Activated CD4-positive, alpha-beta T cell treated with anti-CD3 and anti-CD28 coated beads, Interleukin-2, amount 10 ng/mL, durations not matched to agents 24 days and 14 days (primary cell): ENCODE measurements around the gene ROR2. TPM values are rescaled to one million over a fixed set of nuclear protein-coding genes. Genes with fewer than 3 reads are reported as not detected.

Experiments used
- DNase-seq: peaks from one replicate; pipeline ENCODE4 v3.0.0; 2022
- H3K27ac Mint-ChIP-seq: one replicate; pipeline ENCODE4 v1.8.0; 2022; ENCODE audit warnings: mild to moderate bottlenecking, mixed read lengths
- H3K27me3 Mint-ChIP-seq: one replicate; pipeline ENCODE4 v1.8.0; 2022; ENCODE audit warnings: mixed read lengths
- H3K36me3 Mint-ChIP-seq: one replicate; pipeline ENCODE4 v1.8.0; 2022; ENCODE audit warnings: low read depth, mild to moderate bottlenecking, mixed read lengths
- H3K4me1 Mint-ChIP-seq: one replicate; pipeline ENCODE4 v1.8.0; 2021; ENCODE audit warnings: mixed read lengths
- H3K4me3 Mint-ChIP-seq: one replicate; pipeline ENCODE4 v1.8.0; 2022; ENCODE audit warnings: mild to moderate bottlenecking, moderate library complexity, mixed read lengths
- H3K9me3 Mint-ChIP-seq: one replicate; pipeline ENCODE4 v1.8.0; 2021; ENCODE audit warnings: mixed read lengths
- intact Hi-C: fragments of 100-400 bp; cut with micrococcal nuclease; formaldehyde crosslinking; loops from one replicate; pipeline ENCODE4 v1.15.1; 2023
- total RNA-seq: library from RNA; stranded (reverse); gene quantifications from 2 replicates; pipeline ENCODE4 v1.2.3, GENCODE V29; 2022

The ROR2 gene
- total RNA-seq, 1 donor from 2014 or later: 0.40 TPM

DNA sequence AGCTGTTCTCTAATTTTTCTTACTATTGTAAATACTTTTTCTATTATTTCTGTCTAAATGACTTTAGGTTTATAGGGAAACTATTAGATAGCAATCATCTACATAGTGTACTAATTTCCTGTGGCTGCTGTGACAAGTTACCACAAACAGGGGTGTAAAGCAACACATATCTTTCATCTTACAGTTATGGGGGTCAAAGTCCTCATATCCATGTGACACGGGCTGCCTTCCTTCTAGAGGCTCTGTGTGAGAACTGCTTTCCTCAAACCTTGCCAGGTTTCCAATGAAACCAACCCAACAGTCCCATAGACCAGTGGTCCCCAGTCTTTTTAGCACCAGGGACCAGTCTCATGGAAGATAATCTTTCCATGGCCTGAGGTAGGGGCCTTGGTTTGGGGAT lies 189.1 kb downstream of the ROR2 start:
- no peaks in the 10 kb centered on the region for H3K9me3 Mint-ChIP-seq
- intact Hi-C loops: no loop called here
- no peak overlapping the region for H3K27ac Mint-ChIP-seq
- H3K27me3 Mint-ChIP-seq: peaks cover 30% of the 10 kb centered on the region
- H3K4me1 Mint-ChIP-seq: no peaks in the 10 kb centered on the region
- no peak overlapping the region for H3K4me3 Mint-ChIP-seq
- no peaks in the 10 kb centered on the region for H3K36me3 Mint-ChIP-seq
- DNase-seq: no peak

DNA sequence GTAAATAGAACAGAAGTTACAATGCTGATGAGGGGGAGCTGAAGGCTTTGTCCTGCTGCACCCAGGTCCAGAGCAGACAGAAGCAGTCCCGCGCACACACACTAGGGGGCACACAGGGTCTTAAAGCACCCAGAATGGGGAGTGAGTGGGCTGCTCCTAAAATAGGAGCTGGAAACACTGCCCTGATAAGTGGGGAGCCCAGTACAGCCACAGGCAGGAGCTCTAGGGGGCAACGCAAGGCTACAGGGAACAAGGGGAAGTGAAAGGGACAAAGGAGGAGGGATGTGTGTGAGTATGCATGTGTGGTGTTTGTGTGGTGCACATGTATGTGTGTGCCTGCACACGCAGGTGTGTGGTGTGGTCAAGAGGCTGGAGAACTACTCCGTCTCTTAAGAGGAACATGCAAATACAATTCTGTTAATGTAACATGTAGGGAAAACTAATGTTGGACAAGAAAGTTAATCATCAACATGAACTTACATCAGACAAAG lies 191.5 kb downstream of the ROR2 start:
- intact Hi-C loops: no loop called here
- Mint-ChIP-seq H3K9me3 (no peaks in the 10 kb centered on the region), H3K4me1 (no peaks in the 10 kb centered on the region), H3K27me3 (peaks cover 20% of the 10 kb centered on the region), H3K27ac (no peak overlapping the region), H3K4me3 (no peak overlapping the region), H3K36me3 (no peaks in the 10 kb centered on the region)
- DNase-seq: peak; percentile 82

DNA sequence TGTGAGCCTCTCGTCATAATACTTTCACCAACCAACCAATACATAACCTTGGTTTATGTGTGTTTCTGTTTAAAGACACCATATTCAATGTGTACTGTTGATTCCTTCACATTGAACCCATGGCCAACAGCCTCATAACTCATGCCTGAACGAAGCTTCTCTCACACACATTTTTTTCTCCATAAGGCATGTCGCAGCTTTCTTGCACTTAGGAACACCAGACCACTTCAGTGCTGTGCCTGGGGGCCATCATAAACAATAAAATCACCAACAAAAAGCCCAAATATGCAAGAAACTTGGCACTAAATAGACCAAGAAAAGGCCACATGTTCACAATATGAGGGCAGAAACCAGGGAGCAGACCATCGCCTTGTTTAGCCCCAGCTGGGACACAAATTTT lies 192.2 kb downstream of the ROR2 start:
- Mint-ChIP-seq H3K27ac (no peak overlapping the region), H3K9me3 (no peaks in the 10 kb centered on the region), H3K4me3 (no peak overlapping the region), H3K27me3 (peaks cover 19% of the 10 kb centered on the region), H3K36me3 (no peaks in the 10 kb centered on the region), H3K4me1 (no peaks in the 10 kb centered on the region)
- DNase-seq: no peak
- intact Hi-C loops: no loop called here

DNA sequence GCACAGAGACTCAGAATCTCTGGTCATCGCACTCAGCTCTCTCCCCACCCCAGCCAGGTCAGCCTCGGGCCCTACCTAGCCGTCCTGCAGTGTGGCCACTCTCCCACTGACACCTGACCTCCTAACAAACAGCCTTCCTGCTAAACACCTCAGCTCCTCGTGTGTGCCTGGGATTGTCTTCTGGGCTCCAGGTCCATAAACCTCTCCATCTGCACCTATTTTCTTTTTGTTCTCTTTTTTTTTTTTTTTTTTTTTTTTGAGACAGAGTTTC lies 193.6 kb downstream of the ROR2 start:
- Mint-ChIP-seq H3K36me3 (no peaks in the 10 kb centered on the region), H3K9me3 (no peaks in the 10 kb centered on the region), H3K4me3 (no peak overlapping the region), H3K27ac (no peak overlapping the region), H3K27me3 (peaks cover 16% of the 10 kb centered on the region), H3K4me1 (no peaks in the 10 kb centered on the region)
- intact Hi-C loops: no loop called here
- no peak for DNase-seq

DNA sequence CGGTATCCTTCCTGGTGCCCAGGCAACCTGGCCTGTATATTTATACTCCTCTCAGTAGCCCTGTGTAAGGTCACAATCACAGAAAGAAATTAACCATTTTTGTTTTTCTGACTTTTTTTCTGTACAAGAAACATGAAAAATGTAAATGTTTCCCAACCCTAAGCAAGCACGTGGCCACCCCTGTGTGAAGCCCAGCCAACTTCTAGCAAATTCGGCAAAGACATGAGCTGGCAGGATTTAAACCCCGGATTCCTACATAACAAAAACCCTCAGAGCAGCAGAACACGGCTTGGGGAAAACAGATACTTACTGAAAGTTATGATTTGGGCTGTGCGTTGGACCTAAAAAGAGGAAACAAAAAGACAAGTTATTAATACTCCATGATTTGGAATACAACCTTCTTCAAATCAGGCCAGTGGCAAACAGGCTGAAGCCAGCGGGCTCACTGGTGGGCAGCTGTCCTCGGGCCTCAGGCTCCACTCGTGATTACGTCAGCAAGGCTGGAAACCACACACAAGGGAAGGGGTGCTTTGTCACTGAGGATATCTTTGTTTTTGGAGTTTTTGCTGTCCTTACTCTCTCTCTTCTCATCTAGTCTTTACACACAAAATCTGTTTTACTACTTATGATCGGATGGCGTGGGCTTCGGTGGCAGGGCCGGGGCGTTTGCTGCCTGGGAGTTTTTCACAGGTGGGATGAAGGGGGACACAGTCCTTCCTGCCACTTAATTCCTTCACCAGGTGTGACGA lies 194.1 kb downstream of the ROR2 start:
- Mint-ChIP-seq H3K27me3 (peaks cover 16% of the 10 kb centered on the region), H3K4me3 (no peak overlapping the region), H3K36me3 (no peaks in the 10 kb centered on the region), H3K9me3 (no peaks in the 10 kb centered on the region), H3K4me1 (no peaks in the 10 kb centered on the region), H3K27ac (no peak overlapping the region)
- intact Hi-C loops: no loop called here
- DNase-seq: no peak

DNA sequence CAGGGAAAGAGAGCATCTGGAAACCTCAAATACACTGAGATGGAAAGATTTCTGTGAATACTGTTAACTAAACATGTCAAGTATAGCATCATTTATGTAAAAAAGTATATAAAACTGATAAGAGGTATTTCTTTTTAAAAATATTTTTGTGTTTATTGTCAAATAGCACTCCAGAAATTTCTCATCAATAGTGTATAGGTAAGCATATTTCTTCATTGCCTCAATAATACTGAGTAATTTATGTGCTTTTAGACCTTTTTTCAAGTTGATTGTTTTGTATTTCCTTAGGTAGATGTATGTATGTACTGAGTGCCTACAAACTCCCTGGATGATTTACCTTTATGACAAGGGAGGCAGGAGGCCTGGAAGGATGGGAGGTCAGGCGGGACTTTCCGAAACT lies 196.3 kb downstream of the ROR2 start:
- Mint-ChIP-seq H3K4me1 (no peaks in the 10 kb centered on the region), H3K9me3 (no peaks in the 10 kb centered on the region), H3K27me3 (peaks cover 21% of the 10 kb centered on the region), H3K27ac (no peak overlapping the region), H3K36me3 (no peaks in the 10 kb centered on the region), H3K4me3 (no peak overlapping the region)
- DNase-seq: no peak
- intact Hi-C loops: no loop called here

DNA sequence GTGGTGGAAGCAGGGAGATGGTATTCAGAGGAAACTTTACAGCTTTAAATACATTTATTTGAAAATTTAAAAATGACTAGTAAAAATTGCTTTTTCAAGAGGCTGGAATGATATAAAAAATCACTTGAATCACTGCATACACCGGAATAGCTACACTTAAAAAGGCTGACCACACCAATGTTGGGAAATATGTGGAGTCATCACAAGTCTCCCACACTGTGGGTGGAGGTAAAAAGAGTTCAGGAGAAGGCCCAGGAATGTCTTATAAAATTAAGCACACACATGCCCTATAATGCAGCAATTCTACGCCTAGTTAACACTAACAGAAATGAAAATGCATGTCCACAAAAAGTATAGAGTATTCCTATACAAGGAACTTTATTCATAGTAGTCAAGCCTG lies 198.1 kb downstream of the ROR2 start:
- no peak overlapping the region for H3K27ac Mint-ChIP-seq
- no peak overlapping the region for H3K4me3 Mint-ChIP-seq
- H3K9me3 Mint-ChIP-seq: no peaks in the 10 kb centered on the region
- no peak for DNase-seq
- no peaks in the 10 kb centered on the region for H3K4me1 Mint-ChIP-seq
- H3K36me3 Mint-ChIP-seq: no peaks in the 10 kb centered on the region
- intact Hi-C loops: no loop called here
- peaks cover 17% of the 10 kb centered on the region for H3K27me3 Mint-ChIP-seq

DNA sequence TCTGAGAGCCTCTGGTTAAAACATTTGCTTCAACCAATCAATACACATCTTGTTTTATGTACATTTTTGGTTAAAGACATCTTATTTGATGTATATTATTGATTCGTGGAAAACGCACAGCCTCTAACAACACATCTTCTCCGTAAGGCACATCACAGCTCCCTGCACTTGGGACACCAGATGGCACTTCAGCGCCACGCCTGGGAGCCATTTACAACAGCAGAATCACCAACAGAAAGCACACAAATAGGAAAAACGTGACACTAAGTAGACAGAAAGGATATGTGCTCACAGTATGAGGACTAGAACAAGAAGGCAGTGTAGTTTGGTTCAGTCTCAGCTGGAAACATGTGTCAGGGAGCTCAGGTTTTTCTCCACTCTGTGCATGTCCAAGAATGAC lies 199.7 kb downstream of the ROR2 start:
- DNase-seq: no peak
- Mint-ChIP-seq H3K27ac (no peak overlapping the region), H3K4me3 (no peak overlapping the region), H3K9me3 (no peaks in the 10 kb centered on the region), H3K4me1 (no peaks in the 10 kb centered on the region), H3K27me3 (peaks cover 17% of the 10 kb centered on the region), H3K36me3 (no peaks in the 10 kb centered on the region)
- intact Hi-C loops: no loop called here

DNA sequence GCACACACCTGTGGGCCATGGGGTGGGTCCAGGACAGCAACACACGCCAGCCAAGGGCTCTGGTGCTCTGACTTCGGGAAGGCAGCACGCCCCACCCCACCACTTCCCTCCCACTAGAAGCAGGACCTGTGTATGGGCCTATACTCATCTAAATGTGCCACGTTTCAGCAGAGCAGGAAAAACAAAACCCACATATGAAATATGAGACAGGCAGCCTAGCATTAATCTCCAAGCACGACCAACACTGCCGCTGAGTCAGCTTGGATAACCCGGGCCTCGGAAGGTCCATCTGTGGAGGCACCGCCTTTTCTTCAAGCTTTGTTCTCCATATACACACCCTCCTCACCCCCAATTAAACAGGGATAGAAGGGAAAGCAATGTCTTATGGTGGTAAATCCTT lies 203.1 kb downstream of the ROR2 start:
- Mint-ChIP-seq H3K9me3 (no peaks in the 10 kb centered on the region), H3K4me3 (no peak overlapping the region), H3K27me3 (peaks cover 10% of the 10 kb centered on the region), H3K27ac (no peak overlapping the region), H3K4me1 (no peaks in the 10 kb centered on the region), H3K36me3 (no peaks in the 10 kb centered on the region)
- intact Hi-C loops: no loop called here
- DNase-seq: no peak

DNA sequence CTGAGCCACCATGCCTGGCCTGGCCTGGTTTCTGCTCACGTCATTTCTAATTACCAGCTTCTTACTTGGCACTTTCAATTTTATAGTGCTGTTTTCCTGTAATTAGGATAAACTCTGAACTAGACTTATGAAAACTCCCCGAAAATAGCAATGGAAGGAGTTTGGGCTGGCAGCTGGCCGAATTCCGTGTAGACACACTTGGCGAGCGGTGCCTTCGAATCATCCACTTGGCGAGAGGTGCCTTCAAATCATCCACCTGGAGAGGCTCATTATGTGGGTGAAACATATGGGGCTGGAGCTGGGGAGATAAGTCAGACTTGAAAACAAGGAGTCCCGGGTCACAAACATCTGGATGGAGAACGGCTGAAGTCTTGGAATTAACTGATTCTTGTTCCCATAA lies 203.7 kb downstream of the ROR2 start:
- Mint-ChIP-seq H3K4me3 (no peak overlapping the region), H3K27ac (no peak overlapping the region), H3K4me1 (no peaks in the 10 kb centered on the region), H3K36me3 (no peaks in the 10 kb centered on the region), H3K9me3 (no peaks in the 10 kb centered on the region), H3K27me3 (peaks cover 10% of the 10 kb centered on the region)
- intact Hi-C loops: no loop called here
- no peak for DNase-seq

DNA sequence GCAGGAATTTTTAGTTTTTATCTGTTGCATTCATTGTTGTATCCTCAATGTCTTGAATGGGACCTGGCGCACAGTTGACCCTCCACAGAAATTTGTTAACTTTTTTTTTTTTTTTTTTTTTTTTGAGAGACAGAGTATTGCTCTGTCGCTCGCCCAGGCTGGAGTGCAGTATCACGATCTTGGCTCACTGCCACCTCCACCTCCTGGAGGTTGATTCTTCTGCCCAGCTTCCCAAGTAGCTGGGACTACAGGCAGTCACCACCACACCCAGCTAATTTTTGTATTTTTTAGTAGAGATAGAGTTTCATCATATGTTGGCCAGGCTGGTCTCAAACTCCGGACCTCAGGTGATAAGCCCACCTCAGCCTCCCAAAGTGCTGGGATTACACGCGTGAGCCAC lies 205.9 kb downstream of the ROR2 start:
- Mint-ChIP-seq H3K4me1 (no peaks in the 10 kb centered on the region), H3K9me3 (no peaks in the 10 kb centered on the region), H3K27me3 (peaks cover 6% of the 10 kb centered on the region), H3K36me3 (no peaks in the 10 kb centered on the region), H3K4me3 (no peak overlapping the region), H3K27ac (no peak overlapping the region)
- DNase-seq: no peak
- intact Hi-C loops: no loop called here

DNA sequence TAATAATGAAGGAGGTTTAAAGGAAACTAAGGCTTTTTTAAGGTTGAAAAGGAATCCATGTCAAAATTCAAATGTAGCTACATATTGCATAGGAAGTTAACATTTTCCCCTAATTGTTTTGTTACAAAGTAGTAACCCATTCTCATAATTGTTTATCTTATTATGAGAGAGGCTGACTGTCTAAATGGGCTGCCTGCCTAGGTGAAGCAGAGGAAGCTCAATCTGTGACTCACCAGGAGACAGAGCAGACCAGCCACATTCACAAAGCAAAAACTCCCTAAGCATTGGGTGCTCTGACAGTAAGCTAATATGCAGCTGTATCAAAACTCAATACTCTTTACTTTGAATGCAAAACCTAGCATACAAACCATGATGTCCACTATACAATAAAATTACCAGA lies 208.5 kb downstream of the ROR2 start:
- Mint-ChIP-seq H3K27me3 (peaks cover 6% of the 10 kb centered on the region), H3K4me3 (no peak overlapping the region), H3K36me3 (no peaks in the 10 kb centered on the region), H3K4me1 (no peaks in the 10 kb centered on the region), H3K9me3 (no peaks in the 10 kb centered on the region), H3K27ac (no peak overlapping the region)
- DNase-seq: no peak
- intact Hi-C loops: no loop called here

DNA sequence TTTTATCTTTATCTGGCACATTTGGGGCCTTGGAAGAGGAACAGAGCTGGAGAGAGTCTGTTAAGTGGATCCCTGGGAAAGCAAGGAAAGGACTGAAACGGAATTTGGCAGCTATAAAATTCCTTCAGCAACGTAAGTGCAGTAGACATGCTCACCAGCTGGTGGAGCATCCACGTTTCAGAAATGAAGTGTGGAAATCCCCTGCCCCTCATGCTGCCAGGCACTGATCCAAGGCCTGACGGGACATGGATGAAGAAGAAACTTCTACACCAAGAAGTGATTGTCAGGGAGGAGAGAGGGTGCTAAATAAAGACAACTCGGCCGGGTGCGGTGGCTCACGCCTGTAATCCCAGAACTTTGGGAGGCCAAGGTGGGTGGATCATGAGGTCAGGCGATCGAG lies 209.3 kb downstream of the ROR2 start:
- intact Hi-C loops: no loop called here
- no peaks in the 10 kb centered on the region for H3K36me3 Mint-ChIP-seq
- H3K27ac Mint-ChIP-seq: no peak overlapping the region
- no peak for DNase-seq
- no peaks in the 10 kb centered on the region for H3K9me3 Mint-ChIP-seq
- no peak overlapping the region for H3K4me3 Mint-ChIP-seq
- peaks cover 6% of the 10 kb centered on the region for H3K27me3 Mint-ChIP-seq
- no peaks in the 10 kb centered on the region for H3K4me1 Mint-ChIP-seq

DNA sequence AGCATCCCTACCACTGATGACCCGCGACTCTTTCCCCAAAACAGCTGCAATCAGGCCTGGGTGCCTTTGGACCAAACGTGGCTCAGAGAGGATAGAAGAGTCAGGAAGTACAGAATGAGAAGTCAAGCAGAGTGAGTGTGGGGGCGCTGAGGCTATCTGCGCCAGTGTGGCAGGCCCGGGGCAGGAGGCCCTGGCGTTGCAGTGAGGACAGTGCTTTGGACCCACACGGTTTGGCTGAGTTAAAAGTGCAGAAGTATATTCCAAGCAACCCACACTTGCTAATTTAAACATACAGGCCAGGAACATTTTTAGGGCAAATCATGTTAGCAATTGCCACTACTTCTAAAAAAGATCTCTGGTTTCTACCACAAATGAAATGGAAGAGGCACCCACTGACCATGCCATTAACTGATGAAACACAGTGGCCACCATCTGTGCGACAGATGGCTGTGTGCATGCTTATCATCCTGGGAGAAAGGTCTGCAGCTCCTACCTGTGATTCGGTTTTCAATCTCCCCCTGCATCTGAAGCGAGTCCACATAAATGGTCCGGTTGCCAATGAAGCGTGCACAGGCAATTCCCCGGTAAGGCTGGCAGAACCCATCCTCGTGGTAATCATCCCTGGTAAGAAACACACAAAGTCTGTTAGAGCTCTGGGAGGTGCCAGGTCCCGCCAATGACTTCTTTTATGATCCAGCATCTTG lies 213.0 kb downstream of the ROR2 start:
- Mint-ChIP-seq H3K4me1 (peaks cover 5% of the 10 kb centered on the region), H3K9me3 (no peaks in the 10 kb centered on the region), H3K27me3 (peaks cover 5% of the 10 kb centered on the region), H3K27ac (no peak overlapping the region), H3K4me3 (no peak overlapping the region), H3K36me3 (no peaks in the 10 kb centered on the region)
- intact Hi-C loops: no loop called here
- DNase-seq: no peak

DNA sequence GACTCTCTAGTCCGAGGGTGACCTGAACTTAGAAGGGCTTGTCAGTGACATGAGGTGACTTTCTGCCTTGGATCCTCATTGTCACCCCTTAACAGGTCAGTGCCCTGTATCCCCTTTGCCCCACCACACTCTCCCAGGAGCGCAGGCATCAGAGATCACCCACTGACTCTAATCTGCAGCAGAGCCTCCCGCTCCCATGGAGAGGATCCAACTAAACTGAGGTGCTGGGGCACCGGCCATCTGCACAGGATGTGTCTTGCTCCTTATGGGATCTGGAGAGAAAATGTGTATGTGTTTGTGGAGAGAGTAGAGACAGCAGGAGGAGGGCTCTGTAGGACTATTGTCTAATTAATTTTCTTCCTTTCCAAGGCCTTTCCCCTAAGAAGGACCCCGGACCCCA lies 213.7 kb downstream of the ROR2 start:
- Mint-ChIP-seq H3K9me3 (no peaks in the 10 kb centered on the region), H3K4me1 (peaks cover 5% of the 10 kb centered on the region), H3K27me3 (peaks cover 5% of the 10 kb centered on the region), H3K4me3 (no peak overlapping the region), H3K36me3 (no peaks in the 10 kb centered on the region), H3K27ac (no peak overlapping the region)
- intact Hi-C loops: no loop called here
- DNase-seq: no peak
